Measurements from ENCODE around the gene PRTG.
"Not testable (repeated sequence)": the region's sequence is repeated elsewhere in the genome, so short reads cannot be mapped to it uniquely, and the experiment has no call there.

DNA sequence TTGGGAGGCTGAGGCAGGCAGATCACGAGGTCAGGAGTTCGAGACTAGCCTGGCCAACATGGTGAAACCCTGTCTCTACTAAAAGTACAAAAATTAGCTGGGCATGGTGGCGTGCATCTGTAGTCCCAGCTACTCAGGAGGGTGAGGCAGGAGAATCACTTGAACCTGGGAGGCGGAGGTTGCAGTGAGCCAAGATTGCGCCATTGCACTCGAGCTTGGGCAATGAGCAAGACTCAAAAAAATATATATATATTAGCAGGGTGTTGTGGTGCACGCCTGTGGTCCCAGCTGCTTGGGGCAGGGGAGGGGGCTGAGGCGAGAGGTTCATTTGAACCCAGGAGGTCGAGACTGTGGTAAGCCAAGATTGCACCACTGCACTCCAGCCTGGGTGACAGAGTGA is 42.6 kb upstream of the PRTG start:
- TF ChIP-seq, protein P1, sequence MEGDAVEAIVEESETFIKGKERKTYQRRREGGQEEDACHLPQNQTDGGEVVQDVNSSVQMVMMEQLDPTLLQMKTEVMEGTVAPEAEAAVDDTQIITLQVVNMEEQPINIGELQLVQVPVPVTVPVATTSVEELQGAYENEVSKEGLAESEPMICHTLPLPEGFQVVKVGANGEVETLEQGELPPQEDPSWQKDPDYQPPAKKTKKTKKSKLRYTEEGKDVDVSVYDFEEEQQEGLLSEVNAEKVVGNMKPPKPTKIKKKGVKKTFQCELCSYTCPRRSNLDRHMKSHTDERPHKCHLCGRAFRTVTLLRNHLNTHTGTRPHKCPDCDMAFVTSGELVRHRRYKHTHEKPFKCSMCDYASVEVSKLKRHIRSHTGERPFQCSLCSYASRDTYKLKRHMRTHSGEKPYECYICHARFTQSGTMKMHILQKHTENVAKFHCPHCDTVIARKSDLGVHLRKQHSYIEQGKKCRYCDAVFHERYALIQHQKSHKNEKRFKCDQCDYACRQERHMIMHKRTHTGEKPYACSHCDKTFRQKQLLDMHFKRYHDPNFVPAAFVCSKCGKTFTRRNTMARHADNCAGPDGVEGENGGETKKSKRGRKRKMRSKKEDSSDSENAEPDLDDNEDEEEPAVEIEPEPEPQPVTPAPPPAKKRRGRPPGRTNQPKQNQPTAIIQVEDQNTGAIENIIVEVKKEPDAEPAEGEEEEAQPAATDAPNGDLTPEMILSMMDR (IDR thresholded peaks at IDR 0.05), result not testable (repeated sequence)
- not testable (repeated sequence) for TF ChIP-seq POLR2AphosphoS5 (IDR thresholded peaks at IDR 0.05; ENCODE audit: low read depth, low read length); SIN3A (IDR thresholded peaks at IDR 0.05; ENCODE audit: borderline replicate concordance, insufficient read depth, low read depth, low read length); TCF7L2 (IDR thresholded peaks at IDR 0.05; ENCODE audit: low read depth, low read length)
- TF ChIP-seq, protein P2, sequence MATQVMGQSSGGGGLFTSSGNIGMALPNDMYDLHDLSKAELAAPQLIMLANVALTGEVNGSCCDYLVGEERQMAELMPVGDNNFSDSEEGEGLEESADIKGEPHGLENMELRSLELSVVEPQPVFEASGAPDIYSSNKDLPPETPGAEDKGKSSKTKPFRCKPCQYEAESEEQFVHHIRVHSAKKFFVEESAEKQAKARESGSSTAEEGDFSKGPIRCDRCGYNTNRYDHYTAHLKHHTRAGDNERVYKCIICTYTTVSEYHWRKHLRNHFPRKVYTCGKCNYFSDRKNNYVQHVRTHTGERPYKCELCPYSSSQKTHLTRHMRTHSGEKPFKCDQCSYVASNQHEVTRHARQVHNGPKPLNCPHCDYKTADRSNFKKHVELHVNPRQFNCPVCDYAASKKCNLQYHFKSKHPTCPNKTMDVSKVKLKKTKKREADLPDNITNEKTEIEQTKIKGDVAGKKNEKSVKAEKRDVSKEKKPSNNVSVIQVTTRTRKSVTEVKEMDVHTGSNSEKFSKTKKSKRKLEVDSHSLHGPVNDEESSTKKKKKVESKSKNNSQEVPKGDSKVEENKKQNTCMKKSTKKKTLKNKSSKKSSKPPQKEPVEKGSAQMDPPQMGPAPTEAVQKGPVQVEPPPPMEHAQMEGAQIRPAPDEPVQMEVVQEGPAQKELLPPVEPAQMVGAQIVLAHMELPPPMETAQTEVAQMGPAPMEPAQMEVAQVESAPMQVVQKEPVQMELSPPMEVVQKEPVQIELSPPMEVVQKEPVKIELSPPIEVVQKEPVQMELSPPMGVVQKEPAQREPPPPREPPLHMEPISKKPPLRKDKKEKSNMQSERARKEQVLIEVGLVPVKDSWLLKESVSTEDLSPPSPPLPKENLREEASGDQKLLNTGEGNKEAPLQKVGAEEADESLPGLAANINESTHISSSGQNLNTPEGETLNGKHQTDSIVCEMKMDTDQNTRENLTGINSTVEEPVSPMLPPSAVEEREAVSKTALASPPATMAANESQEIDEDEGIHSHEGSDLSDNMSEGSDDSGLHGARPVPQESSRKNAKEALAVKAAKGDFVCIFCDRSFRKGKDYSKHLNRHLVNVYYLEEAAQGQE (IDR thresholded peaks at IDR 0.05; ENCODE audit: insufficient read depth in 1 of 2, low read depth in 2 of 2, low read length in 1 of 2), result not testable (repeated sequence)
